ENCODE results near the gene SPOCD1.

DNA sequence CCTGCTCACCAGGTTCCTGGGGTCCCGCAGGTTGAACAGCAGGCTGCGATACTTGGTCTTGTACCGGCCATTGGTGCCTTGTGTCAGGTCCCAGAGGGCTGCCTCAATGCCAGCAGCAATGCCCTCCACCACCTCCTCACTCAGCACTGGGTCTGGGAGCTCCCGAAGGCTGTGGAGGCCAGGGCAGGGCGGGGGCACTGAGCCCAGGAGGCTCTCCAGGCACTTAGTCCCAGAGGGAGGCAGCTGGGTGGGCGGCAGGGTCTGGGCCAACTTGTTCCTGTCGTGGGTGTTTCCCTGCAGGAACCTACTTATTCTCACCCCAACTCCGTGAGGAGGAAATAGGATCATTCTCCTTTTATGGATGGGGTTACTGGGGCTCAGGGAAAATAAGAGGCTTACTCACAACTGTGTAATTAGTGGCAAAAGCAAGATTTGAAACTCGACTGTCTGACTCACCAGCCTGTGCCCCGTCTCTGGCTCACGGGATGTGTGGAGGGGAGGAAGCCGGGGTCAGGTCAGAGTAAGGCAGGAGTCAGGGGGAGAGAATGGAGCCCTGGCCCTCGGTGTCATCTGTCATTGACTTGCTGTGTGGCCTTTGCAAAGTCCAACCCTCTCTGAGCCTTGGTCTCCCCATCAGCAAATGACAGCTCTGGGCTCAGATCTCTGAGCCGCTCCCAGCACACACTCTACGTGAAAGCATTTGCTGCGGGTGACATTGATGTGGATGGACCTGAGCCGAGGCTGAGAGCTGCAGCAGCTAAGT lies 17.2 kb downstream of the SPOCD1 start:
- TF ChIP-seq GATA2 (IDR thresholded peaks at IDR 0.05; ENCODE audit: low read depth, low read length) (no peak), GATA3 (IDR thresholded peaks at IDR 0.05; ENCODE audit: low read depth, low read length) (no peak)

Measured in SH-SY5Y (cell line).